ENCODE data around the gene ADCY2. TPM values are rescaled to one million over a fixed set of nuclear protein-coding genes. Genes with fewer than 3 reads are reported as not detected.

The ADCY2 gene
- total and polyA plus RNA-seq, 8 donors = 0.29 to 7.5 (median 1.1) TPM

- no peak for DNase-seq
- Histone ChIP-seq H3K4me1 (peaks cover 0 to 6% (median 0%) of the 10 kb centered on the region in 4 donors), H3K27ac (no peak overlapping the region), H3K27me3 (no peaks in the 10 kb centered on the region), H3K9me3 (no peaks in the 10 kb centered on the region), H3K36me3 (no peaks in the 10 kb centered on the region), H3K4me3 (no peak overlapping the region)
- intact Hi-C loops (cut with DNase I; ENCODE audit: low total_unique reads) = no loop called here
- no peak for TF ChIP-seq POLR2A (IDR thresholded peaks at IDR 0.05)
- no peak for TF ChIP-seq POLR2AphosphoS5 (IDR thresholded peaks at IDR 0.05)
- no peak for TF ChIP-seq EP300 (IDR thresholded peaks at IDR 0.05)
- no peak for TF ChIP-seq CTCF (IDR thresholded peaks at IDR 0.05)
- 85 to 94% (median 92%) methylated on average over 7 of the region's 7 CpGs for WGBS, 5 donors
Observed at GRCh38 chr5:7673658-7674057, 277.7 kb downstream of the ADCY2 start.

- peak in 1 of 2 donors; percentile 28 for DNase-seq
- 53 to 75% (median 59%) methylated on average over 3 of the region's 3 CpGs for WGBS, 5 donors
Observed at GRCh38 chr5:7676455-7676854, 280.5 kb downstream of the ADCY2 start.

GRCh38 chr5:7678030-7678429 is 282.1 kb downstream of the ADCY2 start:
- WGBS, 5 donors = 57 to 89% (median 76%) methylated on average over 4 of the region's 4 CpGs
- intact Hi-C loops (cut with DNase I; ENCODE audit: low total_unique reads) = no loop called here
- H3K9me3 ChIP-seq = no peaks in the 10 kb centered on the region
- H3K36me3 ChIP-seq = no peaks in the 10 kb centered on the region
- H3K4me1 ChIP-seq = peaks cover 0 to 6% (median 0%) of the 10 kb centered on the region in 4 donors
- peak in 1 of 2 donors; percentile 50 for DNase-seq
- no peak overlapping the region for H3K4me3 ChIP-seq
- TF ChIP-seq CTCF (IDR thresholded peaks at IDR 0.05) (no peak), POLR2A (IDR thresholded peaks at IDR 0.05) (no peak), EP300 (IDR thresholded peaks at IDR 0.05) (no peak), POLR2AphosphoS5 (IDR thresholded peaks at IDR 0.05) (no peak)
- H3K27ac ChIP-seq = no peak overlapping the region
- no peaks in the 10 kb centered on the region for H3K27me3 ChIP-seq

More at GRCh38 chr5:7676455-7676854, 280.5 kb downstream of the ADCY2 start:
- H3K27me3 ChIP-seq = no peaks in the 10 kb centered on the region
- intact Hi-C loops (cut with DNase I; ENCODE audit: low total_unique reads) = no loop called here
- H3K4me3 ChIP-seq = no peak overlapping the region
- H3K27ac ChIP-seq = no peak overlapping the region
- no peaks in the 10 kb centered on the region for H3K36me3 ChIP-seq
- TF ChIP-seq POLR2AphosphoS5 (IDR thresholded peaks at IDR 0.05) = no peak
- no peak for TF ChIP-seq EP300 (IDR thresholded peaks at IDR 0.05)
- TF ChIP-seq CTCF (IDR thresholded peaks at IDR 0.05) = no peak
- no peak for TF ChIP-seq POLR2A (IDR thresholded peaks at IDR 0.05)
- H3K4me1 ChIP-seq = peaks cover 0 to 6% (median 0%) of the 10 kb centered on the region in 4 donors
- H3K9me3 ChIP-seq = no peaks in the 10 kb centered on the region

- intact Hi-C loops (cut with DNase I; ENCODE audit: low total_unique reads) = no loop called here
- peaks cover 0 to 6% (median 0%) of the 10 kb centered on the region in 4 donors for H3K4me1 ChIP-seq
- TF ChIP-seq POLR2A (IDR thresholded peaks at IDR 0.05) = no peak
- TF ChIP-seq CTCF (IDR thresholded peaks at IDR 0.05) = no peak
- no peak for TF ChIP-seq POLR2AphosphoS5 (IDR thresholded peaks at IDR 0.05)
- TF ChIP-seq EP300 (IDR thresholded peaks at IDR 0.05) = no peak
- 86 to 93% (median 89%) methylated on average over 4 of the region's 4 CpGs for WGBS, 5 donors
- no peak for DNase-seq
- H3K4me3 ChIP-seq = no peak overlapping the region
- no peak overlapping the region for H3K27ac ChIP-seq
- no peaks in the 10 kb centered on the region for H3K36me3 ChIP-seq
- no peaks in the 10 kb centered on the region for H3K9me3 ChIP-seq
- H3K27me3 ChIP-seq = no peaks in the 10 kb centered on the region
Observed at GRCh38 chr5:7679663-7680062, 283.7 kb downstream of the ADCY2 start.

Measured in stomach (tissue), 9 donors.